Right atrium auricular region (tissue), 2 donors: ENCODE measurements around the gene TTLL9. TPM values are rescaled to one million over a fixed set of nuclear protein-coding genes. Genes with fewer than 3 reads are reported as not detected.
A peak's percentile ranks its signal among the peaks of the same experiment; 100 is the strongest.

Experiments used
- DNase-seq: peaks from one replicate; pipeline ENCODE4 v3.0.0-alpha.2; 2019; ENCODE audit warnings: low spot score
- H3K27ac ChIP-seq, 2 donors: fragments of 200-600 bp; sonication (generic); 1 replicate in 1 of 2; 2 replicates in 1 of 2; pipeline ENCODE4 v1.5.1; 2016 to 2019
- H3K27me3 ChIP-seq, 2 donors: fragments of 200-600 bp; sonication (generic); one replicate each; pipeline versions ENCODE4 v1.5.1 to v1.6.0; 2017 to 2019
- H3K36me3 ChIP-seq: fragments of 200-600 bp; sonication (generic); one replicate; pipeline ENCODE4 v1.5.1; 2016
- H3K4me1 ChIP-seq, 2 donors: fragments of 200-600 bp; sonication (generic); one replicate each; pipeline versions ENCODE4 v1.5.1 to v1.6.0; 2017 to 2019
- H3K4me3 ChIP-seq, 2 donors: fragments of 200-600 bp; sonication (generic); 1 replicate in 1 of 2; 2 replicates in 1 of 2; pipeline ENCODE4 v1.5.1; 2017 to 2019; ENCODE audit warnings: mild to moderate bottlenecking in 1 of 2, moderate library complexity in 1 of 2
- H3K9me3 ChIP-seq, 2 donors: fragments of 200-600 bp; sonication (generic); one replicate each; pipeline ENCODE4 v1.5.1; 2019
- CTCF ChIP-seq, 2 donors: fragments of 200-600 bp; sonication (generic); IDR thresholded peaks; one replicate each; pipeline ENCODE4 v1.5.1; 2019; ENCODE audit warnings: antibody characterized with exemption in 2 of 2
- total RNA-seq, 2 donors: library from RNA; depleted of rRNA; stranded (reverse); fragments of >200 nt; gene quantifications; one replicate each; pipeline ENCODE4 v1.1.0, GENCODE V29; 2016

TTLL9 gene
- total RNA-seq, 2 donors from 2014 or later: not detected

DNA sequence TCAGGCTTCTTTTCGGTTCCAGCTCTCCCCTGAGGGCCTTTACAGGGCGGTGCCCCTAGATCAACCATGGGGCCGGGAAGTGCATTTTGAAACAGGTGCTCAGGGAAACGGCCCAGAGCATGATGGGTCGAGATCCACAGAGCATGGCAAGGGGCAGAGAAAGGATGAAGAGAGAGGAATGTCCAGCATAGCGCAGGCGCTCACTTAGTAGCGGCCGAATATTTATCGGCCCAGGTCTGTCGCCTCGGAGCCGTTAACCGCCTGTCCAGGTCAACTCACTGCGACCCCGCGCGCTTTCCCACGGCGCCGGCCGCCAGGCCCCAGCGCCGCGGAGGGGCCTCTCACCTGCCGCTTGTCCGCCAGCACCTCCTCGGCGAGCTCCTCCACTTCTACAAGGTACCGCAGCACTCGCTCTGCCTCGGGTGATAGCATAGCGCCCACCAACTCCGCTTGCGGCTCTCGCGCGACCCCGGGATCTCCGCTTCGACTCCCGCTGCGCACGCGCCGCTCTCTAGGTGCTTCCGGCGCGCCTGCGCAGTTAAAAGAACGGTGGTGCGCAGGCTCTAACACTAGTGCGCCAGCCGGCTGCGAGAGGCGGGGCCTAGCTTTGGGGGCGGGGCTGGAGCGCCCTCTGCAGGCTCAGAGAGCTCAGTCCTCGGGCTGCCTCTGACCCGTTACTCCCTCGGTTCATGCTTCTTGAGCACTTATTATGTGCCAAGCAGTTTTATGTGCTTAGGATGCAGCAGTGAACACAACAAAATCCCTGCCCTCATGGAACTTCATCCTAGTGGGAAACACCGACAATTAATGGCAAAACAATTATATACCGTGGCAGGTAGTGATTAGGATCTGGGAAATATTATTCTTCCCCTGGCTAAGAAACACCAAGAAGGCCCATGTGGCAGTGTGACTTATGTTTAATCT lies 81.4 kb downstream of the TTLL9 start, which contains the start of gene PDRG1:
Gene PDRG1 (minus strand): TSS at position 517 of the 924 bp plus-strand sequence. CDS start 85 bp downstream, at position 432.
- peak; percentile 88 to 99 for TF ChIP-seq CTCF (IDR thresholded peaks at IDR 0.05)
- H3K4me1 ChIP-seq: peaks cover 0 to 16% of the 10 kb centered on the region in 2 donors
- H3K27ac ChIP-seq: peak within 1 kb of the TSS; percentile 79 to 82
- DNase-seq: peak; percentile 94
- peaks cover 30% of the 10 kb centered on the region for H3K36me3 ChIP-seq
- peak within 1 kb of the TSS; percentile 83 to 95 for H3K4me3 ChIP-seq
- peaks cover 0 to 3% of the 10 kb centered on the region in 2 donors for H3K9me3 ChIP-seq
- no peaks in the 10 kb centered on the region for H3K27me3 ChIP-seq

GRCh38 chr20:31953556-31954148 lies 83.2 kb downstream of the TTLL9 start:
- no peak for DNase-seq
- Histone ChIP-seq H3K4me1 (peaks cover 0 to 16% of the 10 kb centered on the region in 2 donors), H3K27ac (no peak overlapping the region), H3K9me3 (no peaks in the 10 kb centered on the region), H3K4me3 (no peak overlapping the region), H3K36me3 (peaks cover 11% of the 10 kb centered on the region), H3K27me3 (no peaks in the 10 kb centered on the region)
- no peak for TF ChIP-seq CTCF (IDR thresholded peaks at IDR 0.05)

GRCh38 chr20:31954500-31954899 lies 84.1 kb downstream of the TTLL9 start:
- no peak overlapping the region for H3K4me3 ChIP-seq
- H3K27me3 ChIP-seq: no peaks in the 10 kb centered on the region
- H3K36me3 ChIP-seq: peaks cover 3% of the 10 kb centered on the region
- H3K9me3 ChIP-seq: no peaks in the 10 kb centered on the region
- H3K4me1 ChIP-seq: peaks cover 0 to 16% of the 10 kb centered on the region in 2 donors
- no peak for DNase-seq
- TF ChIP-seq CTCF (IDR thresholded peaks at IDR 0.05): no peak
- no peak overlapping the region for H3K27ac ChIP-seq

DNA sequence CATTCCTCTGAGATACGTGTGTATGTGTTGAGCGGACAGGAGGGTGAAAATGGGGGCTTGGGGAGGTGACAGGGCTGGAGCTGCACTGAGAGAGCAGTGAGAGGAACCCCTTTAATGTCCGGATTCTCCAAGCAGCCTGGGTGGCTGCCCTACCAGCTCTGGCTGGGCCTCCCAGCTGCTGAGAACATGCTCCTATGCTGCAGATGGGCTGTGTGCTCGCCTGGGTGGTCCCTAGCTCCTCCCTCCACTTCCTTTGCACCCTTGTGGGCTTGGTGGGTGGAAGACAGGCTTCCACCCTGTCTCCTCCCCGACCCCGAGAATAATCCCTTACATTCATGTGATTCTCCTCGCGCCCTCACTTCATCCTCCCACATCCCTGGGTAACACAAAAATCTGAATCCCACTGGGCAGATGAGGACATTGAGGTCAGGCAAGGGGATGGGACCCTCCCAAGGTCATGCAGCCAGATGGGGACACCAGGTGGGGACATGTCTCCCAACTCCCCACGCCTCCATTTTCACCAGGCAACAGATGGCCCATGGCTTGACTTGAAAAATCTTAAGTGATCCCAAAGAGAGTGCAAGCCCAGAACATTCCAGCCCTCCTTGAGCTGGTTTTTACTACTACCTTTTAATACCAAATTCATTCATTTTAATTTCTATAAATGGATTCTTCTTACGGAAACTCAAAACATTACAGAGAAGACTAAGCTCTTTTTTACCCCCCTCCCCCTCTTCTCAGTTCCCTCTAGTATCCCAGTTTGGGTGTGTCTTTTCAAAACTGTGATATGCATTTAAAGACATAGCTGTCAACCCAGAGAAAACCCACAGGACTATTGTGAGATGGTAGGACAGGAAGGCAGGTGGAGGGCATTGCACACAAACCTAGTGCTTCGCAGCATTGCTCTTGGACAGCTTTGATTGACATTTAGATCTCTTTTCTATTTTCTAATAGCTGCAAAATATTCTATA lies 86.4 kb downstream of the TTLL9 start:
- Histone ChIP-seq H3K9me3 (no peaks in the 10 kb centered on the region), H3K27me3 (no peaks in the 10 kb centered on the region), H3K4me1 (no peaks in the 10 kb centered on the region), H3K27ac (no peak overlapping the region), H3K36me3 (no peaks in the 10 kb centered on the region), H3K4me3 (no peak overlapping the region)
- no peak for TF ChIP-seq CTCF (IDR thresholded peaks at IDR 0.05)
- DNase-seq: no peak

DNA sequence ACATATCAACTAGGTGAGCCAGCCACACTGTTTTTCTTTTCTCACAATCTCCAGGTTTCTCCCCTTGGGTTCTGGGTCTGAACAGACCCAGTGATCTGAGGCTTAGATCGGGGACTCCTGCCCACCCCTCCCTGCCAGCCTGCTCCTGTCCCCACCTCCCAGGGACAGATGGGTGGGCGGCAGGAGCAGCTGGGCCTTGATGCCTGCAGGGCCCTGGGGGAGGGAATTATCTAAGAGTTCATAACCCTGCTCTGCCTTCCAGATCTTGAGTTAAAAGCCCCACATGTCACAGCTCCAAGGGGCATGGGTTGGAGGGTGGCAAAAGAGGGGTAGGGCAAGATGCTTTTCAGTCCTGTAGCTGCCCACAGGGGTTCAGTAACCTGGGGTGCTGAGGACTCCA lies 92.3 kb downstream of the TTLL9 start:
- no peak overlapping the region for H3K4me3 ChIP-seq
- peaks cover 0 to 9% of the 10 kb centered on the region in 2 donors for H3K27me3 ChIP-seq
- no peak for TF ChIP-seq CTCF (IDR thresholded peaks at IDR 0.05)
- peaks cover 0 to 1% of the 10 kb centered on the region in 2 donors for H3K4me1 ChIP-seq
- no peaks in the 10 kb centered on the region for H3K9me3 ChIP-seq
- no peak for DNase-seq
- H3K27ac ChIP-seq: no peak overlapping the region
- H3K36me3 ChIP-seq: no peaks in the 10 kb centered on the region
